GM12878 (cell line): ENCODE data around the gene CDK5R1. TPM values are rescaled to one million over a fixed set of nuclear protein-coding genes. Genes with fewer than 3 reads are reported as not detected.
A peak's percentile ranks its signal among the peaks of the same experiment; 100 is the strongest.

Experiments used
- ATAC-seq: fragments of 200-7000 bp; cut with Tn5 transposase; 3 replicates; pipeline ENCODE4 v1.9.1; 2020; ENCODE audit warnings: mild to moderate bottlenecking, moderate library complexity
- BruUV-seq: library from RNA; stranded (reverse); fragments of 400-500 nt; replicated peaks from 2 replicates; lab custom pipeline; 2021; lab: Mats Ljungman, UMichigan
- CTCF ChIA-PET: fragments of 300-600 bp; sonication (Branson Sonifier 250); formaldehyde crosslinking; extraction: SDS; loops from one replicate; lab custom pipeline; 2021; ENCODE audit warnings: inconsistent platforms; lab: Yijun Ruan, JAX
- POLR2A ChIA-PET: fragments of 350-600 bp; formaldehyde crosslinking; extraction: SDS; loops from one replicate; lab custom pipeline; 2021; ENCODE audit warnings: inconsistent platforms; lab: Charles Lee
- RAD21 ChIA-PET: fragments of 300-600 bp; sonication (Branson Sonifier 250); formaldehyde crosslinking; loops from one replicate; lab custom pipeline; 2023; ENCODE audit warnings: antibody characterized with exemption; ENCODE audit not compliant: unreplicated experiment; lab: Charles Lee
- SMC1A ChIA-PET: fragments of 300-600 bp; sonication (Branson Sonifier 250); formaldehyde crosslinking; loops from one replicate; lab custom pipeline; 2023; ENCODE audit not compliant: unreplicated experiment, uncharacterized antibody; lab: Charles Lee
- DNase-seq: peaks from one replicate; pipeline ENCODE4 v3.0.0-alpha.2; 2011; ENCODE audit warnings: low read depth, low spot score
- FAIRE-seq: peaks from 3 replicates; lab custom pipeline; 2011; peaks lifted over from hg19 to GRCh38; lab: Jason Lieb, UNC
- H2AFZ ChIP-seq: 2 replicates; pipeline ENCODE4 v1.6.0; 2011; ENCODE audit warnings: low read depth, low read length, control low read depth; ENCODE audit not compliant: control insufficient read depth
- H3K27ac ChIP-seq: 2 replicates; pipeline ENCODE4 v1.5.1; 2011; ENCODE audit warnings: control low read depth; ENCODE audit not compliant: control insufficient read depth, insufficient read depth
- H3K27me3 ChIP-seq, 2 experiments: replicated peaks in 1 of 2; 2 replicates each; pipeline versions ENCODE4 v1.6.0 to v1.6.1; 2011; ENCODE audit warnings: low read length in 1 of 2; ENCODE audit not compliant: control insufficient read depth in 2 of 2, insufficient read depth in 2 of 2
- H3K36me3 ChIP-seq, 2 experiments: 2 replicates each; pipeline ENCODE4 v1.5.1; 2011; ENCODE audit warnings: low read length in 1 of 2; ENCODE audit not compliant: control insufficient read depth in 2 of 2, insufficient read depth in 2 of 2
- H3K4me1 ChIP-seq: 2 replicates; pipeline ENCODE4 v1.6.1; 2011; ENCODE audit warnings: mild to moderate bottlenecking, low read length, moderate library complexity, mixed read lengths; ENCODE audit not compliant: control insufficient read depth, insufficient read depth
- H3K4me2 ChIP-seq: 2 replicates; pipeline ENCODE4 v1.6.0; 2011; ENCODE audit warnings: control low read depth; ENCODE audit not compliant: control insufficient read depth, insufficient read depth
- H3K4me3 ChIP-seq: fragments of 200-600 bp; sonication (generic); 2 replicates; pipeline ENCODE4 v1.5.1; 2016
- H3K79me2 ChIP-seq: 2 replicates; pipeline ENCODE4 v1.6.0; 2011; ENCODE audit warnings: low read length; ENCODE audit not compliant: control insufficient read depth, insufficient read depth
- H3K9ac ChIP-seq: 2 replicates; pipeline ENCODE4 v1.8.0; 2011; ENCODE audit warnings: low read length, control low read depth, mixed read lengths; ENCODE audit not compliant: control insufficient read depth, insufficient read depth
- H3K9me3 ChIP-seq: replicated peaks from 3 replicates; pipeline ENCODE4 v1.5.1; 2011; ENCODE audit warnings: mild to moderate bottlenecking, low read length; ENCODE audit not compliant: control insufficient read depth, insufficient read depth
- H4K20me1 ChIP-seq: 2 replicates; pipeline ENCODE4 v1.6.0; 2011; ENCODE audit not compliant: control insufficient read depth, insufficient read depth
- CBX3 ChIP-seq: fragments of 200-600 bp; sonication (generic); IDR thresholded peaks from 2 replicates; pipeline ENCODE4 v1.6.1; 2016; ENCODE audit warnings: low read depth, borderline replicate concordance
- HDGF ChIP-seq: fragments of 450-650 bp; IDR thresholded peaks from 2 replicates; pipeline ENCODE4 v1.6.1; 2016; ENCODE audit warnings: antibody characterized with exemption
- MTA2 ChIP-seq: fragments of 450-650 bp; IDR thresholded peaks from 2 replicates; pipeline ENCODE4 v1.6.1; 2016; ENCODE audit warnings: low read depth, mild to moderate bottlenecking, moderate library complexity
- NR2C1 ChIP-seq: fragments of 450-650 bp; IDR thresholded peaks from 2 replicates; pipeline ENCODE4 v1.6.1; 2017; ENCODE audit warnings: antibody characterized with exemption, mild to moderate bottlenecking, moderate library complexity
- NR2C2 ChIP-seq: IDR thresholded peaks from 2 replicates; pipeline ENCODE4 v1.6.1; 2011; ENCODE audit warnings: borderline replicate concordance, low read depth; ENCODE audit not compliant: control insufficient read depth, insufficient read length
- RB1 ChIP-seq: fragments of 450-650 bp; formaldehyde crosslinking; IDR thresholded peaks from 2 replicates; pipeline ENCODE4 v1.6.1; 2017; ENCODE audit warnings: mild to moderate bottlenecking, borderline replicate concordance
- SMARCA5 ChIP-seq: fragments of 450-650 bp; IDR thresholded peaks from 2 replicates; pipeline ENCODE4 v1.6.1; 2017; ENCODE audit warnings: mild to moderate bottlenecking
- ZBTB4 ChIP-seq: fragments of 450-650 bp; formaldehyde crosslinking; IDR thresholded peaks from 2 replicates; pipeline ENCODE4 v1.4.0; 2022; ENCODE audit warnings: mild to moderate bottlenecking, moderate library complexity
- ZNF274 ChIP-seq: IDR thresholded peaks from one replicate; pipeline ENCODE4 v1.8.0; 2011; ENCODE audit not compliant: insufficient read length, insufficient read depth
- WGBS: methylation state at CpG from one replicate; pipeline ENCODE4 v1.1.6; 2016; ENCODE audit warnings: low lambda C conversion rate; ENCODE audit not compliant: insufficient replicate concordance, insufficient coverage; ENCODE audit errors: missing lambda C conversion rate; 5-methylcytosine and 5-hydroxymethylcytosine counted together
- in situ Hi-C: fragments of 300-500 bp; cut with MboI; formaldehyde crosslinking; loops from 9 replicates; pipeline ENCODE4 v1.14.3; 2018; ENCODE audit warnings: mixed read lengths
- intact Hi-C: fragments of 100-400 bp; cut with micrococcal nuclease; formaldehyde crosslinking; loops from one replicate; pipeline ENCODE4 v1.14.2; 2022; ENCODE audit not compliant: unreplicated experiment
- polyA plus RNA-seq, 11 experiments: library from polyadenylated mRNA; depleted of rRNA in 4 of 11; unstranded in 6 of 11; stranded (reverse) in 5 of 11; fragments of >200 nt; fragmentation: Nextera tagmentation in 4 of 11; fragmentation: Illumina TruSeq in 1 of 11; extraction: Ambion mirVana in 4 of 11; extraction: Trizol in 1 of 11; gene quantifications; 1 replicate in 1 of 11; 2 replicates in 10 of 11; pipeline versions ENCODE4 v1.2.1 to v1.2.3, GENCODE V29; 2011 to 2016; ENCODE audit warnings: inconsistent platforms in 2 of 11, missing spikeins in 2 of 11, low read depth in 1 of 11
- total RNA-seq, 4 experiments: library from RNA; depleted of rRNA in 3 of 4; stranded (reverse); fragments of >200 nt in 3 of 4; fragmentation: Illumina TruSeq in 1 of 4; extraction: Trizol in 1 of 4; gene quantifications; 2 replicates each; pipeline versions ENCODE4 v1.2.1 to v1.2.3, GENCODE V29; 2013 to 2021
- TF ChIP-seq, protein P1 (sequence below): fragments of 450-650 bp; conservative IDR thresholded peaks from 2 replicates; pipeline ENCODE4 v1.6.1; 2017; ENCODE audit warnings: mild to moderate bottlenecking, moderate library complexity

CDK5R1 gene
- total and polyA plus RNA-seq, 10 of the 15 experiments (the other 5 are each of a cell fraction or from before 2014, with no cell fraction given): 1.1 to 28.3 (median 12.2) TPM

DNA sequence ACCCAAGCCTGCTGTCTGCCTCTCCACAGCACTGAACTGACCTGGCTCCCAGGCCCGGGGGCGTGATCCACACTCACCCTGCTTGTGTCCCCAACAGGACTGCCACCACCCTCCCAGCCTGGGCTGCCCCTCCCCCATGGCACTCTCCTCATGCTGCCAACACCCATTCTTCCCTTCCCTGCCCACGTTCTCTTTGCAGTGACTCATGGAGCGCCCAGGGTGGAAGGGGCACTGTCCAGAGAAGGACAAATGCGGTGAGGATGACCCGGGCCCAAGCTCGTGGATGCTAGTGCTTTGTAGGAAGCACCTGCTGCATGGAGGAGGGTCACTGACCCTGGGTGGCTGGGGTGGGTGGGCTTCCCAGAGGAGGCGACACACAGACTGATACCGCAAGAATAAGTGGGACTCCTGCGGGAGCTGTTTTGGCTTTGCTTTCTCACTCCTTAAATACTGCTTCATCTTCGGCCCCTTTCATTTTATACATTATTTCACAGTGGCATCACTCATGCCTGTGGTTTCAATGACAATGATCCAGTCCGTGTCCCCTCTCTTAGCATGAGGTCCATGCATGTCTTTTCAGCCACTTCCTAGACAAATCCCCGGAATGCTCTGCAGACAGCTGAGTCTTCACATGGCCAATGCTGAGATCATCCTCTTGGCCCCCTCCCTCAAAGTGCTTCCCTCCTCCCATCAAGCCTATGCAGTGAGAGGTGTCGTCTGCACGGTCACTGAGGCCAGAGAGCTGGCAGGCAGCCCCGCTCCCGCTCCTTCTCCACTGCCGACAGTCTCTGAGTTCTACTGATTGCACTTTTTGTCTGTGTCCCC is 17.6 kb downstream of the CDK5R1 start:
- no peaks in the 10 kb centered on the region for H3K9me3 ChIP-seq
- H3K4me1 ChIP-seq: peaks cover 27% of the 10 kb centered on the region
- H3K9ac ChIP-seq: peak overlapping the region; percentile 69
- no peaks in the 10 kb centered on the region for H3K79me2 ChIP-seq
- TF ChIP-seq, protein P1, sequence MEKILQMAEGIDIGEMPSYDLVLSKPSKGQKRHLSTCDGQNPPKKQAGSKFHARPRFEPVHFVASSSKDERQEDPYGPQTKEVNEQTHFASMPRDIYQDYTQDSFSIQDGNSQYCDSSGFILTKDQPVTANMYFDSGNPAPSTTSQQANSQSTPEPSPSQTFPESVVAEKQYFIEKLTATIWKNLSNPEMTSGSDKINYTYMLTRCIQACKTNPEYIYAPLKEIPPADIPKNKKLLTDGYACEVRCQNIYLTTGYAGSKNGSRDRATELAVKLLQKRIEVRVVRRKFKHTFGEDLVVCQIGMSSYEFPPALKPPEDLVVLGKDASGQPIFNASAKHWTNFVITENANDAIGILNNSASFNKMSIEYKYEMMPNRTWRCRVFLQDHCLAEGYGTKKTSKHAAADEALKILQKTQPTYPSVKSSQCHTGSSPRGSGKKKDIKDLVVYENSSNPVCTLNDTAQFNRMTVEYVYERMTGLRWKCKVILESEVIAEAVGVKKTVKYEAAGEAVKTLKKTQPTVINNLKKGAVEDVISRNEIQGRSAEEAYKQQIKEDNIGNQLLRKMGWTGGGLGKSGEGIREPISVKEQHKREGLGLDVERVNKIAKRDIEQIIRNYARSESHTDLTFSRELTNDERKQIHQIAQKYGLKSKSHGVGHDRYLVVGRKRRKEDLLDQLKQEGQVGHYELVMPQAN: no peak
- TF ChIP-seq CBX3 (no peak), SMARCA5 (0 out of 2 replicates have a peak, but pooled peaks have one; percentile 9), NR2C2 (no peak), ZBTB4 (CRISPR knock-in tag) (no peak), MTA2 (no peak), ZNF274 (no peak), HDGF (peak; percentile 82; the same call in 1 of the 2 replicates), NR2C1 (no peak), RB1 (0 out of 2 replicates have a peak, but pooled peaks have one; percentile 54)
- no peak for FAIRE-seq
- BruUV-seq: TSS peak; percentile 99
- H3K4me2 ChIP-seq: peak overlapping the region; percentile 63
- H3K27ac ChIP-seq: peak overlapping the region; percentile 87
- no peaks in the 10 kb centered on the region; a peak in 1 of 4 replicates for H3K36me3 ChIP-seq
- intact Hi-C loops (no loop called here), in situ Hi-C loops (no loop called here)
- CTCF ChIA-PET: interaction anchor here (1.4 to 1.9 kb wide), 3 partner anchors 10 to 16 kb away, joined by 3 to 12 read pairs (median 4); no protein-coding TSS in a partner anchor
- no peak for DNase-seq
- H3K4me3 ChIP-seq: no peak overlapping the region
- no peaks in the 10 kb centered on the region for H3K27me3 ChIP-seq
- RAD21 ChIA-PET: interaction anchor here (0.6 to 3.0 kb wide), 18 partner anchors 7 to 154 kb away, joined by 3 to 35 read pairs (median 4); partner anchors contain the start of gene CDK5R1
- no peak overlapping the region for H2AFZ ChIP-seq
- SMC1A ChIA-PET: interaction anchor here (0.9 to 3.5 kb wide), 14 partner anchors 8 to 92 kb away, joined by 3 to 34 read pairs (median 6); partner anchors contain the start of gene CDK5R1
- no peaks in the 10 kb centered on the region for H4K20me1 ChIP-seq
- no peak for ATAC-seq
- 57% methylated on average over 18 of the region's 18 CpGs for WGBS
- POLR2A ChIA-PET: interaction anchor here (0.8 to 18.8 kb wide), 7 partner anchors 8 to 62 kb away, joined by 3 to 308 read pairs (median 8); partner anchors contain the start of gene CDK5R1
